Naive thymus-derived CD8-positive, alpha-beta T cell (primary cell): Measurements from ENCODE around the gene DUSP18. TPM values are rescaled to one million over a fixed set of nuclear protein-coding genes. Genes with fewer than 3 reads are reported as not detected.
A peak's percentile ranks its signal among the peaks of the same experiment; 100 is the strongest.
"Not testable (repeated sequence)": the region's sequence is repeated elsewhere in the genome, so short reads cannot be mapped to it uniquely, and the experiment has no call there.

Source experiments
- ATAC-seq, 2 donors: fragments of 150-1000 bp; cut with Tn5 transposase in 1 of 2; sonication (Bioruptor Pico), chemical (Tn5 transposase) in 1 of 2; 1 replicate in 1 of 2; 2 replicates in 1 of 2; pipeline ENCODE4 v1.10.0; 2021; ENCODE audit warnings: mild to moderate bottlenecking in 2 of 2, moderate library complexity in 2 of 2
- POLR2A ChIA-PET: fragments of 350-600 bp; sonication (Branson Sonifier 250); formaldehyde crosslinking; loops from one replicate; lab custom pipeline; 2021; ENCODE audit warnings: antibody characterized with exemption; lab: Charles Lee
- DNase-seq, 10 donors: peaks; one replicate each; pipeline versions ENCODE4 v3.0.0 to v3.0.0-alpha.2; 2020 to 2022
- H3K27ac Mint-ChIP-seq, 10 donors: one replicate each; pipeline ENCODE4 v1.8.0; 2020 to 2022; ENCODE audit warnings: mild to moderate bottlenecking in 10 of 10, mixed read lengths in 10 of 10, moderate library complexity in 4 of 10, inconsistent platforms in 1 of 10
- H3K27me3 Mint-ChIP-seq, 5 donors: one replicate each; pipeline ENCODE4 v1.8.0; 2021 to 2022; ENCODE audit warnings: mixed read lengths in 5 of 5
- H3K36me3 Mint-ChIP-seq, 3 donors: one replicate each; pipeline ENCODE4 v1.8.0; 2020 to 2022; ENCODE audit warnings: mixed read lengths in 3 of 3, mild to moderate bottlenecking in 2 of 3, inconsistent platforms in 1 of 3
- H3K4me1 Mint-ChIP-seq, 4 donors: one replicate each; pipeline ENCODE4 v1.8.0; 2021 to 2022; ENCODE audit warnings: mixed read lengths in 4 of 4
- H3K4me3 Mint-ChIP-seq, 10 donors: one replicate each; pipeline ENCODE4 v1.8.0; 2020 to 2022; ENCODE audit warnings: mild to moderate bottlenecking in 10 of 10, mixed read lengths in 10 of 10, moderate library complexity in 6 of 10, inconsistent platforms in 1 of 10
- H3K9me3 Mint-ChIP-seq, 9 donors: one replicate each; pipeline ENCODE4 v1.8.0; 2020 to 2022; ENCODE audit warnings: mixed read lengths in 9 of 9, mild to moderate bottlenecking in 3 of 9, inconsistent platforms in 1 of 9, moderate library complexity in 1 of 9
- polyA plus RNA-seq, 3 donors: library from polyadenylated mRNA; unstranded; fragments of 300-500 nt; fragmentation: Illumina TruSeq; gene quantifications; one replicate each; pipeline ENCODE4 v1.2.3, GENCODE V29; 2021
- total RNA-seq, 8 experiments: library from RNA in 2 of 8; stranded (reverse) in 2 of 8; gene quantifications; one replicate each; pipeline ENCODE4 v1.2.3 and lab custom pipeline; 2021 to 2026

DUSP18 gene
- total RNA-seq (10 to 100 TPM; 14.8 to 18.6 TPM), polyA plus RNA-seq (1 to 10 TPM; 5.1 to 7.8 (median 6.6) TPM), total RNA-seq (lab: John Stamatoyannopoulos, UW) (6.4 to 21.9 (median 16.3) reads per million in 6 experiments)

GRCh38 chr22:30667494-30668385 lies at the start of gene DUSP18:
Gene DUSP18 (minus strand): TSS chr22:30667875. CDS start chr22:30664003, 3,872 bp downstream.
- ATAC-seq (peak; percentile 88 to 93), DNase-seq (peak; percentile 86 to 96 (median 92))
- Mint-ChIP-seq H3K4me1 (peaks cover 20 to 41% (median 29%) of the 10 kb centered on the region in 4 donors), H3K27ac (peak within 1 kb of the TSS; percentile 86 to 97 (median 94)), H3K9me3 (no peaks in the 10 kb centered on the region), H3K4me3 (peak within 1 kb of the TSS; percentile 91 to 97 (median 94)), H3K36me3 (peaks cover 7 to 15% (median 14%) of the 10 kb centered on the region in 3 donors), H3K27me3 (no peaks in the 10 kb centered on the region)
- POLR2A ChIA-PET = interaction anchor here (1.0 to 1.3 kb wide), 2 partner anchors 33 to 619 kb away, joined by 4 to 8 read pairs; partner anchors contain the start of gene SLC35E4

DNA sequence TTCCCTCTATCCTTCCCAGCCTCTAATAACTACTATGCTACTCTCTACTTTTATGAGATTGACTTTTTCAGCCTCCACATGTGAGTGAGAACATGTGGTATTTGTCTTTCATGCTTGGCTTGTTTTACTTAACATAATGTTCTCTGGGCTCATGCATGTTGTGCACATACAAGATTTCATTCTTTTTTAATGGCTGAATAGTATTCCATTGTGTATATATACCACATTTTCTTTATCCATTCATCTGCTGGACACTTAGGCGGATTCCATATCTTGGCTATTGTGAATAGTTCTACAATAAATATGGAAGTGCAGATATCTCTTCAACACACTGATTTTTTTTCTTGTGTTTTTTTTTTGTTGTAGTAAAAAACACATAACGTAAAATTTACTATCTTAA lies 46.4 kb upstream of the DUSP18 start:
- Mint-ChIP-seq H3K27ac (no peak overlapping the region), H3K27me3 (peaks cover 0 to 3% (median 0%) of the 10 kb centered on the region in 5 donors), H3K9me3 (peaks cover 0 to 3% (median 0%) of the 10 kb centered on the region in 9 donors), H3K4me3 (no peak overlapping the region), H3K4me1 (peaks cover 0 to 4% (median 0%) of the 10 kb centered on the region in 4 donors), H3K36me3 (no peaks in the 10 kb centered on the region)
- no peak for DNase-seq
- POLR2A ChIA-PET = no interaction called here
- no peak for ATAC-seq

- peak overlapping the region in 2 of 10 donors; percentile 28 to 36 for H3K27ac Mint-ChIP-seq
- DNase-seq (no peak), ATAC-seq (no peak)
- H3K36me3 Mint-ChIP-seq = no peaks in the 10 kb centered on the region
- H3K27me3 Mint-ChIP-seq = peaks cover 0 to 3% (median 0%) of the 10 kb centered on the region in 5 donors
- H3K9me3 Mint-ChIP-seq = peaks cover 0 to 3% (median 0%) of the 10 kb centered on the region in 9 donors
- POLR2A ChIA-PET = no interaction called here
- peaks cover 0 to 4% (median 0%) of the 10 kb centered on the region in 4 donors for H3K4me1 Mint-ChIP-seq
- H3K4me3 Mint-ChIP-seq = no peak overlapping the region
Observed at GRCh38 chr22:30712094-30712493, 44.4 kb upstream of the DUSP18 start.

DNA sequence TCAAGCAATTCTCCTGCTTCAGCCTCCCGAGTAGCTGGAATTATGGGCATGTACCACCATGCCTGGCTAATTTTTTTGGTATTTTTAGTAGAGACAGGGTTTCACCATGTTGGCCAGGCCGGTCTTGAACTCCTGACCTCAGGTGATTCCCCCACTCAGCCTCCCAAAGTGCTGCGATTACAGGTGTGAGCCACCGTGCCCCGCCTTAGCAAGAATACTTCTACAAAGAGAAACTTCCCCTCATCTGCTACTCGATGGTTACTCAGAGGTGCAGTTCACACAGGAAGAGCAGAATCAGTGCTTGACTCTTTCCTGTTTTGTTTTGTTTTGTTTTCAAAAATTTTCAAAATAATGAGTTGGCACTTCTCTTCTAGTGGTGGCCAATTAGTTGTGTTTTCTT lies 42.3 kb upstream of the DUSP18 start:
- H3K36me3 Mint-ChIP-seq, POLR2A ChIA-PET, DNase-seq, H3K27me3 Mint-ChIP-seq, ATAC-seq, H3K9me3 Mint-ChIP-seq, H3K4me1 Mint-ChIP-seq: not testable (repeated sequence)
- peak overlapping the region in 2 of 10 donors; percentile 43 to 52 for H3K27ac Mint-ChIP-seq
- peak overlapping the region in 1 of 10 donors; percentile 18 for H3K4me3 Mint-ChIP-seq

GRCh38 chr22:30705710-30706651 lies 38.3 kb upstream of the DUSP18 start:
- ATAC-seq (no peak), DNase-seq (no peak)
- H3K9me3 Mint-ChIP-seq = no peaks in the 10 kb centered on the region
- peaks cover 0 to 4% (median 1%) of the 10 kb centered on the region in 4 donors for H3K4me1 Mint-ChIP-seq
- peak overlapping the region in 2 of 10 donors; percentile 16 to 27 for H3K27ac Mint-ChIP-seq
- POLR2A ChIA-PET = interaction anchor here (0.6 kb wide), 1 partner anchor 409 kb away, joined by 3 read pairs; no protein-coding TSS in a partner anchor
- no peak overlapping the region for H3K4me3 Mint-ChIP-seq
- no peaks in the 10 kb centered on the region for H3K36me3 Mint-ChIP-seq
- H3K27me3 Mint-ChIP-seq = peaks cover 0 to 5% (median 0%) of the 10 kb centered on the region in 5 donors

- H3K4me3 Mint-ChIP-seq = no peak overlapping the region
- DNase-seq = no peak
- no peak for ATAC-seq
- no peaks in the 10 kb centered on the region for H3K36me3 Mint-ChIP-seq
- H3K27me3 Mint-ChIP-seq = peaks cover 0 to 5% (median 0%) of the 10 kb centered on the region in 5 donors
- peak overlapping the region in 2 of 10 donors; percentile 35 to 44 for H3K27ac Mint-ChIP-seq
- H3K4me1 Mint-ChIP-seq = peaks cover 0 to 3% (median under 1%) of the 10 kb centered on the region in 4 donors
- POLR2A ChIA-PET = no interaction called here
- no peaks in the 10 kb centered on the region for H3K9me3 Mint-ChIP-seq
Observed at GRCh38 chr22:30704978-30705377, 37.3 kb upstream of the DUSP18 start.

GRCh38 chr22:30702856-30703255 lies 35.2 kb upstream of the DUSP18 start:
- Mint-ChIP-seq H3K27me3 (peaks cover 0 to 4% (median 0%) of the 10 kb centered on the region in 5 donors), H3K27ac (no peak overlapping the region), H3K9me3 (no peaks in the 10 kb centered on the region), H3K4me3 (no peak overlapping the region), H3K36me3 (no peaks in the 10 kb centered on the region), H3K4me1 (peaks cover 0 to 3% (median under 1%) of the 10 kb centered on the region in 4 donors)
- POLR2A ChIA-PET = no interaction called here
- no peak for DNase-seq
- no peak for ATAC-seq

DNA sequence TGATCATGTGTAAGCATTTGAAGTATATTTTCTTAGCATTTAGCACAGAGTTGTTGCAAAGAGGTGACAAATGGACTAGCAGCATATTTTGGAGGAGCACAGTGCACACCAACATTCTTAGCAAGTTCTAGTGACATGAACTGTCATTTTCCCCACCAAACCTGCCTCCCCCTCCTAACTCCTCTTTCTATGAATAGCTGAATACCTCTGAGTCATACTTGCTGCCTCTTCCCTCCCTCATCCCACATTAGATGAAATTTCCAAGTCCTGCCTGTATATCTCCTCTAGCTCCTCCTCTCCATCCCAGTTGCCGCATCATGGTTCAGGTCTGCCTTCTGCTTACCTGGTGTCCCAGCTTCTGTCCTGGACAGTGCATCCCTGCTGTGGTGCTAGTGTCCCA lies 34.2 kb upstream of the DUSP18 start:
- H3K4me3 Mint-ChIP-seq = no peak overlapping the region
- H3K27ac Mint-ChIP-seq = peak overlapping the region in 1 of 10 donors; percentile 20
- ATAC-seq (no peak), DNase-seq (no peak)
- POLR2A ChIA-PET = no interaction called here
- no peaks in the 10 kb centered on the region for H3K9me3 Mint-ChIP-seq
- H3K36me3 Mint-ChIP-seq = no peaks in the 10 kb centered on the region
- H3K4me1 Mint-ChIP-seq = peaks cover 0 to 3% (median 1%) of the 10 kb centered on the region in 4 donors
- H3K27me3 Mint-ChIP-seq = peaks cover 0 to 4% (median 0%) of the 10 kb centered on the region in 5 donors

DNA sequence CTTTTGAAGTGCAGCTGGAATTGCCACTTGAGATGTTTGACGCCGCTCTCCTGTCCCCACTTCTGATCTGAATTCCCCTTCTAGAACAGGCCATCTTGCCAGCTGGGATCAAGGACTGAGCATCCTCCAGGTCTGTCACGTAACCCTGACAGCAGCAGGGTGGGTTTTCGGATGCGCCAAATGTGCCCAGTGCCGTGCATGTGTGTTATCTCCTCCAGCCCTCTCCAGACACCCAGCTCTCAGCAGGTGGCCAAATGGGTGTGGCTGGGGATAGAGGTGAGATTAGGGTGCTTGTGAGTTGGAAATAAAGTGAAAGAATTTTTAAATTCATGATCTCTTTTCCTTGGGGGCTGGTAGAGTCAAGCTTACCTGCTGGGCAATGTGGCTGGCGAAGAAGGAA lies 30.3 kb upstream of the DUSP18 start:
- Mint-ChIP-seq H3K36me3 (no peaks in the 10 kb centered on the region), H3K9me3 (no peaks in the 10 kb centered on the region), H3K27ac (peak overlapping the region in 1 of 10 donors; percentile 66), H3K27me3 (peaks cover 0 to 16% (median 0%) of the 10 kb centered on the region in 5 donors), H3K4me1 (peaks cover 5 to 26% (median 13%) of the 10 kb centered on the region in 4 donors), H3K4me3 (no peak overlapping the region)
- no peak for ATAC-seq
- no peak for DNase-seq
- POLR2A ChIA-PET = no interaction called here

DNA sequence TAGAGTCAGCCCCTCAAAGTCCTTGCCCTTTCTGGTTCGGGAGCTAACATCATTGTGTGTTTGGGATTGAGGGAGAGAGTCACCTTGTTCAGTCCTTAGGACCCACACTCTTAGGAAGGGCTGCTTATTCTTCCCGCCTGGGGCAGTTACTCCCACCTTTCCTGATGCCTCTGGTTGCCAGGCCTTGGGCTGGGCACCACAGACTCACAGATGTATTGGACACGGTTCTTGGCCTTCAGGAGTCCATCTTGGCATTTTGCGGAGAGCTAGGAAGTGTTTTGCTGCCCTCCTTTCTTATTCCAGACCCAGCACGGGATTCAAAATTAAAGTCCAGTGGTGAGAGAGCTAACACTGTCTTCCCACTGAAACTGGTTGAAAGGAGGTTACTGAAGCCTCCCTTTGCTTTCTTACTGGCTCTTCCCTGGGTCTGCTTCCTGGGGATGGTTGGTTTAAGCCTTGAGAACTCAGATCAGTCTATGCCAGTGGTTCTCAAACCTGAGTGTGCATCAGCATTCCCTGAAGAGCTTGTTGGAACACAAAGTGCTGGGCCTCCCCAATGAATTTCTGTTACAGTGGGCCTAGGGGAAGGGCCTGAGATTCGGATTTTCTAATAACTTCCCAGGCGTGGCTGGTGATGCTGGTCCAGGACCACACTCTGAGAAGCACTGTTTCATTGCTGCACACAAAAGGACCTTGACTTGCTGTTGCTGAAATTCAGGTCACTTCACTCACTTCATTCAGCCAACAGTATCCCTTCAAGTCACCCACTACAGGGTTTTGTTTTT lies 28.4 kb upstream of the DUSP18 start:
- no peak for ATAC-seq
- Mint-ChIP-seq H3K27ac (peak overlapping the region in 3 of 10 donors; percentile 43 to 84 (median 60)), H3K4me1 (peaks cover 5 to 26% (median 13%) of the 10 kb centered on the region in 4 donors), H3K9me3 (no peaks in the 10 kb centered on the region), H3K27me3 (peaks cover 0 to 15% (median 3%) of the 10 kb centered on the region in 5 donors), H3K36me3 (no peaks in the 10 kb centered on the region), H3K4me3 (peak overlapping the region; percentile 69 to 90 (median 79))
- POLR2A ChIA-PET = no interaction called here
- DNase-seq = no peak

GRCh38 chr22:30695351-30695851 lies 27.7 kb upstream of the DUSP18 start:
- H3K27ac Mint-ChIP-seq = peak overlapping the region in 4 of 10 donors; percentile 43 to 84 (median 70)
- no peak for DNase-seq

More at GRCh38 chr22:30695351-30695851, 27.7 kb upstream of the DUSP18 start:
- POLR2A ChIA-PET = interaction anchor here (0.6 kb wide), 1 partner anchor 57 kb away, joined by 5 read pairs; no protein-coding TSS in a partner anchor
- ATAC-seq = no peak
- H3K4me3 Mint-ChIP-seq = peak overlapping the region; percentile 69 to 90 (median 79)
- no peaks in the 10 kb centered on the region for H3K36me3 Mint-ChIP-seq
- peaks cover 5 to 26% (median 13%) of the 10 kb centered on the region in 4 donors for H3K4me1 Mint-ChIP-seq
- H3K9me3 Mint-ChIP-seq = no peaks in the 10 kb centered on the region
- H3K27me3 Mint-ChIP-seq = peaks cover 0 to 16% (median 3%) of the 10 kb centered on the region in 5 donors
